Stimulated activated naive CD8-positive, alpha-beta T cell treated with anti-CD3 and anti-CD28 coated beads, Interleukin-15, Interleukin-2, amounts not matched to agents 100 ng/mL and 50 ng/mL, for 24 hours (primary cell): ENCODE measurements around the gene ARPP21.

Experiments used
- H3K27ac Mint-ChIP-seq: one replicate; pipeline ENCODE4 v1.8.0; 2021; ENCODE audit warnings: mild to moderate bottlenecking, mixed read lengths
- H3K27me3 Mint-ChIP-seq: one replicate; pipeline ENCODE4 v1.8.0; 2021; ENCODE audit warnings: mixed read lengths
- H3K36me3 Mint-ChIP-seq: one replicate; pipeline ENCODE4 v1.8.0; 2021; ENCODE audit warnings: low read depth, mixed read lengths
- H3K4me1 Mint-ChIP-seq: one replicate; pipeline ENCODE4 v1.8.0; 2021; ENCODE audit warnings: low read depth, mixed read lengths
- H3K4me3 Mint-ChIP-seq: one replicate; pipeline ENCODE4 v1.8.0; 2021; ENCODE audit warnings: mild to moderate bottlenecking, mixed read lengths
- H3K9me3 Mint-ChIP-seq: one replicate; pipeline ENCODE4 v1.8.0; 2021; ENCODE audit warnings: mixed read lengths

ARPP21 gene

GRCh38 chr3:35723480-35724097, 84.3 kb downstream of the ARPP21 start:
- Mint-ChIP-seq H3K4me1 (no peaks in the 10 kb centered on the region), H3K4me3 (no peak overlapping the region), H3K36me3 (no peaks in the 10 kb centered on the region), H3K27ac (no peak overlapping the region), H3K9me3 (no peaks in the 10 kb centered on the region), H3K27me3 (no peaks in the 10 kb centered on the region)

- no peaks in the 10 kb centered on the region for H3K4me1 Mint-ChIP-seq
Measured at GRCh38 chr3:35724106-35724505, 84.8 kb downstream of the ARPP21 start.

GRCh38 chr3:35727179-35727578, 87.9 kb downstream of the ARPP21 start:
- H3K9me3 Mint-ChIP-seq = no peaks in the 10 kb centered on the region
- no peak overlapping the region for H3K27ac Mint-ChIP-seq
- H3K4me1 Mint-ChIP-seq = no peaks in the 10 kb centered on the region

More at GRCh38 chr3:35724106-35724505, 84.8 kb downstream of the ARPP21 start:
- no peak overlapping the region for H3K4me3 Mint-ChIP-seq
- no peaks in the 10 kb centered on the region for H3K9me3 Mint-ChIP-seq
- H3K27ac Mint-ChIP-seq = no peak overlapping the region
- H3K27me3 Mint-ChIP-seq = no peaks in the 10 kb centered on the region
- no peaks in the 10 kb centered on the region for H3K36me3 Mint-ChIP-seq

GRCh38 chr3:35733341-35733740, 94.0 kb downstream of the ARPP21 start:
- Mint-ChIP-seq H3K4me1 (no peaks in the 10 kb centered on the region), H3K9me3 (no peaks in the 10 kb centered on the region), H3K4me3 (no peak overlapping the region), H3K27me3 (no peaks in the 10 kb centered on the region), H3K36me3 (no peaks in the 10 kb centered on the region), H3K27ac (no peak overlapping the region)

More at GRCh38 chr3:35727179-35727578, 87.9 kb downstream of the ARPP21 start:
- H3K27me3 Mint-ChIP-seq = no peaks in the 10 kb centered on the region
- H3K4me3 Mint-ChIP-seq = no peak overlapping the region
- H3K36me3 Mint-ChIP-seq = no peaks in the 10 kb centered on the region

GRCh38 chr3:35733864-35734263, 94.5 kb downstream of the ARPP21 start:
- Mint-ChIP-seq H3K4me3 (no peak overlapping the region), H3K36me3 (no peaks in the 10 kb centered on the region), H3K9me3 (no peaks in the 10 kb centered on the region), H3K27ac (no peak overlapping the region), H3K27me3 (no peaks in the 10 kb centered on the region), H3K4me1 (no peaks in the 10 kb centered on the region)

GRCh38 chr3:35737080-35737479, 97.8 kb downstream of the ARPP21 start:
- Mint-ChIP-seq H3K4me3 (no peak overlapping the region), H3K9me3 (no peaks in the 10 kb centered on the region), H3K27me3 (no peaks in the 10 kb centered on the region), H3K4me1 (no peaks in the 10 kb centered on the region), H3K27ac (no peak overlapping the region), H3K36me3 (no peaks in the 10 kb centered on the region)

GRCh38 chr3:35737527-35737926, 98.2 kb downstream of the ARPP21 start:
- no peak overlapping the region for H3K4me3 Mint-ChIP-seq
- H3K27ac Mint-ChIP-seq = no peak overlapping the region
- no peaks in the 10 kb centered on the region for H3K4me1 Mint-ChIP-seq
- H3K27me3 Mint-ChIP-seq = no peaks in the 10 kb centered on the region
- H3K36me3 Mint-ChIP-seq = no peaks in the 10 kb centered on the region
- no peaks in the 10 kb centered on the region for H3K9me3 Mint-ChIP-seq

- H3K4me1 Mint-ChIP-seq = no peaks in the 10 kb centered on the region
- no peak overlapping the region for H3K27ac Mint-ChIP-seq
- H3K9me3 Mint-ChIP-seq = no peaks in the 10 kb centered on the region
- no peaks in the 10 kb centered on the region for H3K27me3 Mint-ChIP-seq
- H3K4me3 Mint-ChIP-seq = no peak overlapping the region
- no peaks in the 10 kb centered on the region for H3K36me3 Mint-ChIP-seq
Measured at GRCh38 chr3:35737934-35738706, 98.8 kb downstream of the ARPP21 start.

GRCh38 chr3:35739181-35739809, 100.0 kb downstream of the ARPP21 start:
- H3K27me3 Mint-ChIP-seq = no peaks in the 10 kb centered on the region

GRCh38 chr3:35739964-35740527, 100.7 kb downstream of the ARPP21 start:
- H3K36me3 Mint-ChIP-seq = no peaks in the 10 kb centered on the region
- no peak overlapping the region for H3K27ac Mint-ChIP-seq
- no peak overlapping the region for H3K4me3 Mint-ChIP-seq
- H3K27me3 Mint-ChIP-seq = no peaks in the 10 kb centered on the region
- no peaks in the 10 kb centered on the region for H3K4me1 Mint-ChIP-seq
- H3K9me3 Mint-ChIP-seq = no peaks in the 10 kb centered on the region

More at GRCh38 chr3:35739181-35739809, 100.0 kb downstream of the ARPP21 start:
- no peaks in the 10 kb centered on the region for H3K4me1 Mint-ChIP-seq
- H3K9me3 Mint-ChIP-seq = no peaks in the 10 kb centered on the region
- no peak overlapping the region for H3K4me3 Mint-ChIP-seq
- no peak overlapping the region for H3K27ac Mint-ChIP-seq
- H3K36me3 Mint-ChIP-seq = no peaks in the 10 kb centered on the region

GRCh38 chr3:35743218-35743617, 103.9 kb downstream of the ARPP21 start:
- peaks cover 5% of the 10 kb centered on the region for H3K9me3 Mint-ChIP-seq
- H3K4me1 Mint-ChIP-seq = no peaks in the 10 kb centered on the region
- H3K36me3 Mint-ChIP-seq = no peaks in the 10 kb centered on the region
- H3K27me3 Mint-ChIP-seq = no peaks in the 10 kb centered on the region
- no peak overlapping the region for H3K27ac Mint-ChIP-seq
- H3K4me3 Mint-ChIP-seq = no peak overlapping the region

- Mint-ChIP-seq H3K4me3 (no peak overlapping the region), H3K4me1 (no peaks in the 10 kb centered on the region), H3K27me3 (no peaks in the 10 kb centered on the region), H3K36me3 (no peaks in the 10 kb centered on the region), H3K9me3 (peaks cover 5% of the 10 kb centered on the region), H3K27ac (no peak overlapping the region)
Measured at GRCh38 chr3:35744419-35744818, 105.1 kb downstream of the ARPP21 start.

- peaks cover 5% of the 10 kb centered on the region for H3K9me3 Mint-ChIP-seq
- no peaks in the 10 kb centered on the region for H3K36me3 Mint-ChIP-seq
- no peak overlapping the region for H3K27ac Mint-ChIP-seq
- no peak overlapping the region for H3K4me3 Mint-ChIP-seq
- no peaks in the 10 kb centered on the region for H3K4me1 Mint-ChIP-seq
- H3K27me3 Mint-ChIP-seq = no peaks in the 10 kb centered on the region
Measured at GRCh38 chr3:35745351-35745750, 106.0 kb downstream of the ARPP21 start.

GRCh38 chr3:35745802-35746484, 106.6 kb downstream of the ARPP21 start:
- H3K4me3 Mint-ChIP-seq = no peak overlapping the region
- no peaks in the 10 kb centered on the region for H3K4me1 Mint-ChIP-seq
- H3K9me3 Mint-ChIP-seq = peaks cover 5% of the 10 kb centered on the region
- no peaks in the 10 kb centered on the region for H3K27me3 Mint-ChIP-seq
- H3K36me3 Mint-ChIP-seq = no peaks in the 10 kb centered on the region
- no peak overlapping the region for H3K27ac Mint-ChIP-seq

GRCh38 chr3:35746492-35746891, 107.2 kb downstream of the ARPP21 start:
- no peaks in the 10 kb centered on the region for H3K27me3 Mint-ChIP-seq
- no peaks in the 10 kb centered on the region for H3K4me1 Mint-ChIP-seq
- no peaks in the 10 kb centered on the region for H3K36me3 Mint-ChIP-seq
- no peak overlapping the region for H3K4me3 Mint-ChIP-seq
- peaks cover 5% of the 10 kb centered on the region for H3K9me3 Mint-ChIP-seq
- H3K27ac Mint-ChIP-seq = no peak overlapping the region
